ENCODE measurements around the gene ENTPD8. TPM values are rescaled to one million over a fixed set of nuclear protein-coding genes. Genes with fewer than 3 reads are reported as not detected.

The ENTPD8 gene
- total and polyA plus RNA-seq, 2 of the 13 experiments (the other 11 are each of a cell fraction or from before 2014, with no cell fraction given) = 0.26 to 0.44 TPM

DNA sequence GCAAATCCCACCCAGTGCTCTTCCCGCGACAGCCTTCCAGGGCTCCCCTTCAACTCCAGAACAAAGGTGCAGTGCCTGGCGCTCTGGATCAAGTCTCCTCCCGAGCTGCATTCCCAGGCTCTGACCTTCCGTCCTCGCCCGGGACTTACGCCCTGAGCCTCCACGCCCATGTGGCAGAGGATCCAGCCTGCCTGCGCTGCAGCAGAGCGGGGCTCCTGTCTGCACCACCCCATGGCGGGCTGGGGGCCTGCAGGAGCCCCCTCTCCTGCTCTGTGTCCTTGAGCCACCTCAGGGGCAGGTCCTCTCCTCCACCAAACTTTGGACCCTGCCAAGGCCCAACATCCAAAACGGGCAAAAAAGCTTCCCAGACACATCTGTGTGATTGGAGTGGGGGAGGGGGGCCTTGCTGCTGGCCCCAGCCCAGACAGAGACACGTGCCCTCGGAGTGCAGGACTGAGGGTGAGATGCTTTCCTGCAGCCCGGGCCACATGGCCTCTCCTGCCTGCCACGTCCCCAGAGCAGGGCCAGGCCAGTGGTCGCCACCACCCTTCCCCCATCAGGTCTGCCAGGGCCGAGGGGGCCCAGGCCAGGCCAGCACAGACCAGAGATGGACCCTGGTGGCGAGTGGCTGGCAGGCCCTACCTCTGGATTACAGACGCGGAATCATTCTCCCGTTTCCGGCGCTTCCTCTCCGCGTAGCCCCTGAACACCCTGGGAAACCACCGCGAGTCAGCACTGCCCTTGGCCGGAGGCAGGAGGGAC lies 13.6 kb upstream of the ENTPD8 start (continued):
- peak; percentile 82; the same call in 1 of the 2 replicates for TF ChIP-seq CBX5 (CRISPR knock-in tag; IDR thresholded peaks at IDR 0.05; ENCODE audit: borderline replicate concordance)
- TF ChIP-seq, protein P1, sequence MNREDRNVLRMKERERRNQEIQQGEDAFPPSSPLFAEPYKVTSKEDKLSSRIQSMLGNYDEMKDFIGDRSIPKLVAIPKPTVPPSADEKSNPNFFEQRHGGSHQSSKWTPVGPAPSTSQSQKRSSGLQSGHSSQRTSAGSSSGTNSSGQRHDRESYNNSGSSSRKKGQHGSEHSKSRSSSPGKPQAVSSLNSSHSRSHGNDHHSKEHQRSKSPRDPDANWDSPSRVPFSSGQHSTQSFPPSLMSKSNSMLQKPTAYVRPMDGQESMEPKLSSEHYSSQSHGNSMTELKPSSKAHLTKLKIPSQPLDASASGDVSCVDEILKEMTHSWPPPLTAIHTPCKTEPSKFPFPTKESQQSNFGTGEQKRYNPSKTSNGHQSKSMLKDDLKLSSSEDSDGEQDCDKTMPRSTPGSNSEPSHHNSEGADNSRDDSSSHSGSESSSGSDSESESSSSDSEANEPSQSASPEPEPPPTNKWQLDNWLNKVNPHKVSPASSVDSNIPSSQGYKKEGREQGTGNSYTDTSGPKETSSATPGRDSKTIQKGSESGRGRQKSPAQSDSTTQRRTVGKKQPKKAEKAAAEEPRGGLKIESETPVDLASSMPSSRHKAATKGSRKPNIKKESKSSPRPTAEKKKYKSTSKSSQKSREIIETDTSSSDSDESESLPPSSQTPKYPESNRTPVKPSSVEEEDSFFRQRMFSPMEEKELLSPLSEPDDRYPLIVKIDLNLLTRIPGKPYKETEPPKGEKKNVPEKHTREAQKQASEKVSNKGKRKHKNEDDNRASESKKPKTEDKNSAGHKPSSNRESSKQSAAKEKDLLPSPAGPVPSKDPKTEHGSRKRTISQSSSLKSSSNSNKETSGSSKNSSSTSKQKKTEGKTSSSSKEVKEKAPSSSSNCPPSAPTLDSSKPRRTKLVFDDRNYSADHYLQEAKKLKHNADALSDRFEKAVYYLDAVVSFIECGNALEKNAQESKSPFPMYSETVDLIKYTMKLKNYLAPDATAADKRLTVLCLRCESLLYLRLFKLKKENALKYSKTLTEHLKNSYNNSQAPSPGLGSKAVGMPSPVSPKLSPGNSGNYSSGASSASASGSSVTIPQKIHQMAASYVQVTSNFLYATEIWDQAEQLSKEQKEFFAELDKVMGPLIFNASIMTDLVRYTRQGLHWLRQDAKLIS (CRISPR knock-in tag; IDR thresholded peaks at IDR 0.05) = 0 out of 2 replicates have a peak, but pooled peaks have one; percentile 61
- TF ChIP-seq ZNF614 (CRISPR knock-in tag; IDR thresholded peaks at IDR 0.05; ENCODE audit: borderline replicate concordance) = peak; percentile 88; the same call in 1 of the 2 replicates
- peak; percentile 50 for TF ChIP-seq BCL6 (CRISPR knock-in tag; IDR thresholded peaks at IDR 0.05)
- TF ChIP-seq, protein P2, sequence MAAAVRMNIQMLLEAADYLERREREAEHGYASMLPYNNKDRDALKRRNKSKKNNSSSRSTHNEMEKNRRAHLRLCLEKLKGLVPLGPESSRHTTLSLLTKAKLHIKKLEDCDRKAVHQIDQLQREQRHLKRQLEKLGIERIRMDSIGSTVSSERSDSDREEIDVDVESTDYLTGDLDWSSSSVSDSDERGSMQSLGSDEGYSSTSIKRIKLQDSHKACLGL (CRISPR knock-in tag; IDR thresholded peaks at IDR 0.05) = peak; percentile 78; the same call in 1 of the 2 replicates
- TF ChIP-seq, protein P3, sequence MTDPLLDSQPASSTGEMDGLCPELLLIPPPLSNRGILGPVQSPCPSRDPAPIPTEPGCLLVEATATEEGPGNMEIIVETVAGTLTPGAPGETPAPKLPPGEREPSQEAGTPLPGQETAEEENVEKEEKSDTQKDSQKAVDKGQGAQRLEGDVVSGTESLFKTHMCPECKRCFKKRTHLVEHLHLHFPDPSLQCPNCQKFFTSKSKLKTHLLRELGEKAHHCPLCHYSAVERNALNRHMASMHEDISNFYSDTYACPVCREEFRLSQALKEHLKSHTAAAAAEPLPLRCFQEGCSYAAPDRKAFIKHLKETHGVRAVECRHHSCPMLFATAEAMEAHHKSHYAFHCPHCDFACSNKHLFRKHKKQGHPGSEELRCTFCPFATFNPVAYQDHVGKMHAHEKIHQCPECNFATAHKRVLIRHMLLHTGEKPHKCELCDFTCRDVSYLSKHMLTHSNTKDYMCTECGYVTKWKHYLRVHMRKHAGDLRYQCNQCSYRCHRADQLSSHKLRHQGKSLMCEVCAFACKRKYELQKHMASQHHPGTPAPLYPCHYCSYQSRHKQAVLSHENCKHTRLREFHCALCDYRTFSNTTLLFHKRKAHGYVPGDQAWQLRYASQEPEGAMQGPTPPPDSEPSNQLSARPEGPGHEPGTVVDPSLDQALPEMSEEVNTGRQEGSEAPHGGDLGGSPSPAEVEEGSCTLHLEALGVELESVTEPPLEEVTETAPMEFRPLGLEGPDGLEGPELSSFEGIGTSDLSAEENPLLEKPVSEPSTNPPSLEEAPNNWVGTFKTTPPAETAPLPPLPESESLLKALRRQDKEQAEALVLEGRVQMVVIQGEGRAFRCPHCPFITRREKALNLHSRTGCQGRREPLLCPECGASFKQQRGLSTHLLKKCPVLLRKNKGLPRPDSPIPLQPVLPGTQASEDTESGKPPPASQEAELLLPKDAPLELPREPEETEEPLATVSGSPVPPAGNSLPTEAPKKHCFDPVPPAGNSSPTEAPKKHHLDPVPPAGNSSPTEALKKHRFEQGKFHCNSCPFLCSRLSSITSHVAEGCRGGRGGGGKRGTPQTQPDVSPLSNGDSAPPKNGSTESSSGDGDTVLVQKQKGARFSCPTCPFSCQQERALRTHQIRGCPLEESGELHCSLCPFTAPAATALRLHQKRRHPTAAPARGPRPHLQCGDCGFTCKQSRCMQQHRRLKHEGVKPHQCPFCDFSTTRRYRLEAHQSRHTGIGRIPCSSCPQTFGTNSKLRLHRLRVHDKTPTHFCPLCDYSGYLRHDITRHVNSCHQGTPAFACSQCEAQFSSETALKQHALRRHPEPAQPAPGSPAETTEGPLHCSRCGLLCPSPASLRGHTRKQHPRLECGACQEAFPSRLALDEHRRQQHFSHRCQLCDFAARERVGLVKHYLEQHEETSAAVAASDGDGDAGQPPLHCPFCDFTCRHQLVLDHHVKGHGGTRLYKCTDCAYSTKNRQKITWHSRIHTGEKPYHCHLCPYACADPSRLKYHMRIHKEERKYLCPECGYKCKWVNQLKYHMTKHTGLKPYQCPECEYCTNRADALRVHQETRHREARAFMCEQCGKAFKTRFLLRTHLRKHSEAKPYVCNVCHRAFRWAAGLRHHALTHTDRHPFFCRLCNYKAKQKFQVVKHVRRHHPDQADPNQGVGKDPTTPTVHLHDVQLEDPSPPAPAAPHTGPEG (CRISPR knock-in tag; IDR thresholded peaks at IDR 0.05) = peak; percentile 50; the same call in 1 of the 2 replicates
- TF ChIP-seq MEIS2 (CRISPR knock-in tag; IDR thresholded peaks at IDR 0.05) = peak; percentile 83
- no peak for TF ChIP-seq TCF12 (IDR thresholded peaks at IDR 0.05)
- peak; percentile 74; the same call in 1 of the 2 replicates for TF ChIP-seq TCF12 (CRISPR knock-in tag; IDR thresholded peaks at IDR 0.05)
- TF ChIP-seq PHF21A (CRISPR knock-in tag; IDR thresholded peaks at IDR 0.05) = peak; percentile 92
- peak; percentile 79 for TF ChIP-seq SP4 (CRISPR knock-in tag; IDR thresholded peaks at IDR 0.05)
- TF ChIP-seq, protein P4, sequence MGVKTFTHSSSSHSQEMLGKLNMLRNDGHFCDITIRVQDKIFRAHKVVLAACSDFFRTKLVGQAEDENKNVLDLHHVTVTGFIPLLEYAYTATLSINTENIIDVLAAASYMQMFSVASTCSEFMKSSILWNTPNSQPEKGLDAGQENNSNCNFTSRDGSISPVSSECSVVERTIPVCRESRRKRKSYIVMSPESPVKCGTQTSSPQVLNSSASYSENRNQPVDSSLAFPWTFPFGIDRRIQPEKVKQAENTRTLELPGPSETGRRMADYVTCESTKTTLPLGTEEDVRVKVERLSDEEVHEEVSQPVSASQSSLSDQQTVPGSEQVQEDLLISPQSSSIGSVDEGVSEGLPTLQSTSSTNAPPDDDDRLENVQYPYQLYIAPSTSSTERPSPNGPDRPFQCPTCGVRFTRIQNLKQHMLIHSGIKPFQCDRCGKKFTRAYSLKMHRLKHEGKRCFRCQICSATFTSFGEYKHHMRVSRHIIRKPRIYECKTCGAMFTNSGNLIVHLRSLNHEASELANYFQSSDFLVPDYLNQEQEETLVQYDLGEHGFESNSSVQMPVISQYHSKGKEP (CRISPR knock-in tag; IDR thresholded peaks at IDR 0.05) = no peak
- peak; percentile 94 for TF ChIP-seq WIZ (CRISPR knock-in tag; IDR thresholded peaks at IDR 0.05)
- 0 out of 2 replicates have a peak, but pooled peaks have one; percentile 78 for TF ChIP-seq ZNF274 (CRISPR knock-in tag; IDR thresholded peaks at IDR 0.05)
- TF ChIP-seq NONO (IDR thresholded peaks at IDR 0.05) = no peak
- TF ChIP-seq NONO (CRISPR knock-in tag; conservative IDR thresholded peaks at IDR 0.05) = peak; percentile 69
- TF ChIP-seq ZBTB42 (CRISPR knock-in tag; IDR thresholded peaks at IDR 0.05) = peak; percentile 94; the same call in 1 of the 2 replicates
- peak; percentile 85; the same call in 1 of the 2 replicates for TF ChIP-seq ZNF724P (CRISPR knock-in tag; IDR thresholded peaks at IDR 0.05; ENCODE audit: borderline replicate concordance)
